GM12873 (cell line): ENCODE data around the gene SMNDC1.

Source experiments
- CTCF ChIP-seq: IDR thresholded peaks from 2 replicates; pipeline ENCODE4 v1.5.1; 2012; ENCODE audit warnings: low read depth, mild to moderate bottlenecking, moderate library complexity, low read length, control low read depth; ENCODE audit not compliant: insufficient read depth; ENCODE audit errors: missing control alignments

The SMNDC1 gene

GRCh38 chr10:110278562-110279406 is 25.9 kb downstream of the SMNDC1 start:
- TF ChIP-seq CTCF, result no peak

- no peak for TF ChIP-seq CTCF
Measured at GRCh38 chr10:110277591-110277990, 27.1 kb downstream of the SMNDC1 start.

GRCh38 chr10:110276603-110277002 is 28.1 kb downstream of the SMNDC1 start:
- TF ChIP-seq CTCF, result no peak

- TF ChIP-seq CTCF, result no peak
Measured at GRCh38 chr10:110275128-110275729, 29.5 kb downstream of the SMNDC1 start.

GRCh38 chr10:110274647-110275046 is 30.1 kb downstream of the SMNDC1 start:
- no peak for TF ChIP-seq CTCF

- no peak for TF ChIP-seq CTCF
Measured at GRCh38 chr10:110274072-110274627, 30.6 kb downstream of the SMNDC1 start.

GRCh38 chr10:110273474-110273873 is 31.2 kb downstream of the SMNDC1 start:
- no peak for TF ChIP-seq CTCF
